ENCODE results near the gene PSMB8.
"Not testable (repeated sequence)": the region's sequence is repeated elsewhere in the genome, so short reads cannot be mapped to it uniquely, and the experiment has no call there.

PSMB8 gene

GRCh38 chr6:32814145-32814544 is 29.7 kb downstream of the PSMB8 start:
- Mint-ChIP-seq H3K27ac (no peak overlapping the region), H3K4me1 (ENCODE audit: low read depth) (no peaks in the 10 kb centered on the region), H3K9me3 (no peaks in the 10 kb centered on the region), H3K27me3 (ENCODE audit: low read depth) (no peaks in the 10 kb centered on the region), H3K4me3 (no peak overlapping the region), H3K36me3 (ENCODE audit: low read depth) (no peaks in the 10 kb centered on the region)
- DNase-seq (ENCODE audit: low spot score) = no peak

DNA sequence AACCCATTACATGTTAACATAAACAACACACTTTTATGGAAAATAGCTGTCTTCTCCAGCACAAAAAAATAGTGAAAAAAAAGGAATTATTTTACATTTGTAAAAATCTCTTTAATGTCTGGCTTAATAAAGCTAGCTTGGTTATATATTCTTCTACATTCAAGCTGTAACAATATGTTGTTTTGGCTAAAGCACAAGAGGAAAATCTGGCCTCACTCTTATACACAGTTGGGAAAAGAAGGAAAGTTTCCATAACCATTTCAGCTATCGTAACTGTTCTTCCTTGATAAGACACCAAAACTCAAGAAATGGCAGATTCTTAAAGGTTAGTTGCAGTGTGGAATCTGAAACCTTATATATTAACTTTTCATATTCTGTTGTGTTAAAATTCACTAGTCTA is 34.7 kb downstream of the PSMB8 start:
- H3K9me3 Mint-ChIP-seq = no peaks in the 10 kb centered on the region
- no peak overlapping the region for H3K4me3 Mint-ChIP-seq
- H3K27ac Mint-ChIP-seq = no peak overlapping the region
- H3K4me1 Mint-ChIP-seq (ENCODE audit: low read depth) = no peaks in the 10 kb centered on the region
- no peaks in the 10 kb centered on the region for H3K36me3 Mint-ChIP-seq (ENCODE audit: low read depth)
- H3K27me3 Mint-ChIP-seq (ENCODE audit: low read depth) = peaks cover 22% of the 10 kb centered on the region
- DNase-seq (ENCODE audit: low spot score) = no peak

GRCh38 chr6:32807020-32807580 is 36.7 kb downstream of the PSMB8 start:
- peaks cover 42% of the 10 kb centered on the region for H3K27me3 Mint-ChIP-seq (ENCODE audit: low read depth)
- no peak overlapping the region for H3K27ac Mint-ChIP-seq
- H3K36me3 Mint-ChIP-seq (ENCODE audit: low read depth) = no peaks in the 10 kb centered on the region
- H3K4me3 Mint-ChIP-seq = no peak overlapping the region
- H3K9me3 Mint-ChIP-seq = no peaks in the 10 kb centered on the region
- H3K4me1 Mint-ChIP-seq (ENCODE audit: low read depth) = no peaks in the 10 kb centered on the region
- no peak for DNase-seq (ENCODE audit: low spot score)

DNA sequence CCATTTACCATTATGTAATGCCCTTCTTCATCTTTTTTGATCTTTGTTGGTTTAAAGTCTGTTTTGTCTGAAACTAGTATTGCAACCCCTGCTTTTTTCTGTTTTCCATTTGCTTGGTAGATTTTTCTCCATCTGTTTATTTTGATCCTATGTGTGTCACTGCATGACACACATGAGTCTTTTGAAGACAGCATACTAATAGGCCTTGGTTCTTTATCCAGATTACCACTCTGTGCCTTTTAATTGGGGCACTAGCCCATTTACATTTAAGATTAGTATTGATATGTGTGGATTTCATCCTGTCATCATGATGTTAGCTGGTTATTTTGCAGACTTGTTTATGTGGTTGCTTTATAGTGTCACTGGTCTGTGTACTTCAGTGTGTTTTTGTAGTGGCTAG is 38.4 kb downstream of the PSMB8 start:
- H3K4me1 Mint-ChIP-seq (ENCODE audit: low read depth); H3K27ac Mint-ChIP-seq; H3K4me3 Mint-ChIP-seq; H3K36me3 Mint-ChIP-seq (ENCODE audit: low read depth); H3K9me3 Mint-ChIP-seq; DNase-seq (ENCODE audit: low spot score): not testable (repeated sequence)
- H3K27me3 Mint-ChIP-seq (ENCODE audit: low read depth) = peaks cover 54% of the 10 kb centered on the region

GRCh38 chr6:32803416-32803815 is 40.4 kb downstream of the PSMB8 start:
- H3K27me3 Mint-ChIP-seq (ENCODE audit: low read depth) = peaks cover 69% of the 10 kb centered on the region
- no peak overlapping the region for H3K27ac Mint-ChIP-seq
- H3K9me3 Mint-ChIP-seq = peaks cover 7% of the 10 kb centered on the region
- no peaks in the 10 kb centered on the region for H3K4me1 Mint-ChIP-seq (ENCODE audit: low read depth)
- H3K36me3 Mint-ChIP-seq (ENCODE audit: low read depth) = no peaks in the 10 kb centered on the region
- no peak for DNase-seq (ENCODE audit: low spot score)
- H3K4me3 Mint-ChIP-seq = no peak overlapping the region

DNA sequence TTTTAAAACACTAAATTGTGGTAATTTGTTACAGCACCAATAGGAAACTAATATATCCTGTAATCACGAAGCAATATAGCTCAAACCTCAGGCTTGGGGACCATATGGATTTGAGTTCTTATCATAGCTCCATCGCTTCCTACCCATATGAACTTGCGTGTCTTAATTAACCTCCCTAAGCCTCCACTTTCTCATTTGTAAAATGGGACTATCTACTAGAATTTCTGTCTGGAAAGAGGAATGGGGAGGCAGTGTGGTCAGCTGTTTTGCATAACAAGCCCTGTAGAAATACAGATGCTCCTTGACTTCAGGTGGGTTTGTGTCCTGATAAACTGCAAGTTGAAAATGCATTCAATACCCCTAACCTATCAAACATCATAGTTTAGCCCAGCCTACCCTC is 44.1 kb downstream of the PSMB8 start:
- Mint-ChIP-seq H3K9me3 (peaks cover 7% of the 10 kb centered on the region), H3K27ac (no peak overlapping the region), H3K4me1 (ENCODE audit: low read depth) (peaks cover 15% of the 10 kb centered on the region), H3K27me3 (ENCODE audit: low read depth) (peaks cover 65% of the 10 kb centered on the region), H3K36me3 (ENCODE audit: low read depth) (no peaks in the 10 kb centered on the region), H3K4me3 (no peak overlapping the region)
- no peak for DNase-seq (ENCODE audit: low spot score)

GRCh38 chr6:32799168-32799567 is 44.7 kb downstream of the PSMB8 start:
- DNase-seq (ENCODE audit: low spot score) = no peak
- H3K36me3 Mint-ChIP-seq (ENCODE audit: low read depth) = no peaks in the 10 kb centered on the region
- H3K9me3 Mint-ChIP-seq = peaks cover 7% of the 10 kb centered on the region
- peaks cover 65% of the 10 kb centered on the region for H3K27me3 Mint-ChIP-seq (ENCODE audit: low read depth)
- no peak overlapping the region for H3K4me3 Mint-ChIP-seq
- H3K27ac Mint-ChIP-seq = no peak overlapping the region
- H3K4me1 Mint-ChIP-seq (ENCODE audit: low read depth) = peaks cover 20% of the 10 kb centered on the region

DNA sequence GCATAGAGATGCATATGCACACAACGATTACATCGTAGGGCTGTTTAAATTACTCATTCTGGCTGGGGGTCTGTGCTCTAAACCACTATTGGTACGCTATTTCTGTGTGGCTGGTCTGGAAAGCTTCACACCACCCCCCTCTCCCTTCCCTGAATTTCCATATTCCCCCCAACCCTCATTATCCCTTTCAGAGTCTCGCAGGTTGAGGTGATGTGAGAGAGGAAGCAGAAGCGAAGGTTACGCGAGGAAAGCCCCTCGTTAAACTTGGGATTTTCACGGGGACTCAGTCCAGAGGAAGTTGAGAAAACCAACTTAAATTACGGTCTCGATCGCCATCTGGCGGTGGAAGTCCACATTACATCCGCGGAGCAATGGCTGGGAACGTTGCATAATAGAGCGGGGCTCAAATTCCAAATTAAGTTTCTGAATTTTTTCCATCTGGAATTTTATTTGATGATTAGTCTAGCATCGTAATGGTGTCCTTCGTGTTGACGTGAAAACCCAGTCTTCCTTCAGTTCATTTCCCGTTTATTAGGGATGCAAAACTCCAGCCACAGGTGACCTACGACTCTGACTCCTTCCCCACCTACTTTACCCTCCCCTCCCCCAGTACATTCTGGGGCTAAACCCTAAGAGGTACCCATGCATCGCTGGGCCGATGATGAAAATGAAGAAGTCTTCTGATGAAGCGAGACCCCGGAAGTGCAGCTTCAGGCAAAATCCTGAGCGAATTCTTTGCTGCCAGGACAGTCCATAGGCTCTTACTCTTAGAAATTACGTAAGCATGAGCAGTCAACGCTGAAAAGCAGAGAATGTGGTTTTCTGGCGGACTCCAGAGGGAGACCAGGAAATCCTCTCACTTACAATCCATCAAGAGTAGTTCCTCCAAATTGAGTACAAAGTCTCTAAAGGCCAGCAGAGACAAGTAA is 46.7 kb downstream of the PSMB8 start:
- Mint-ChIP-seq H3K4me3 (peak overlapping the region; percentile 66), H3K9me3 (peaks cover 7% of the 10 kb centered on the region), H3K27ac (no peak overlapping the region), H3K4me1 (ENCODE audit: low read depth) (peaks cover 25% of the 10 kb centered on the region), H3K27me3 (ENCODE audit: low read depth) (peaks cover 63% of the 10 kb centered on the region), H3K36me3 (ENCODE audit: low read depth) (no peaks in the 10 kb centered on the region)
- DNase-seq (ENCODE audit: low spot score) = peak; percentile 59

- H3K4me1 Mint-ChIP-seq (ENCODE audit: low read depth) = peaks cover 25% of the 10 kb centered on the region
- H3K9me3 Mint-ChIP-seq = peaks cover 7% of the 10 kb centered on the region
- H3K27ac Mint-ChIP-seq = no peak overlapping the region
- H3K27me3 Mint-ChIP-seq (ENCODE audit: low read depth) = peaks cover 65% of the 10 kb centered on the region
- no peaks in the 10 kb centered on the region for H3K36me3 Mint-ChIP-seq (ENCODE audit: low read depth)
- H3K4me3 Mint-ChIP-seq = no peak overlapping the region
- DNase-seq (ENCODE audit: low spot score) = no peak
Measured at GRCh38 chr6:32794510-32794909, 49.3 kb downstream of the PSMB8 start.

GRCh38 chr6:32792901-32793435 is 50.9 kb downstream of the PSMB8 start:
- H3K9me3 Mint-ChIP-seq = no peaks in the 10 kb centered on the region
- no peaks in the 10 kb centered on the region for H3K36me3 Mint-ChIP-seq (ENCODE audit: low read depth)
- no peak for DNase-seq (ENCODE audit: low spot score)
- peaks cover 25% of the 10 kb centered on the region for H3K4me1 Mint-ChIP-seq (ENCODE audit: low read depth)
- peaks cover 61% of the 10 kb centered on the region for H3K27me3 Mint-ChIP-seq (ENCODE audit: low read depth)
- no peak overlapping the region for H3K27ac Mint-ChIP-seq
- no peak overlapping the region for H3K4me3 Mint-ChIP-seq

Data from T-helper 2 cell treated with Interferon-gamma antibody and Interleukin-4, amounts not matched to agents 5 μg/mL and 100 μg/mL, for 36 hours (primary cell).